Fibroblast of mammary gland (primary cell): ENCODE results near the gene DDX10.

Source experiments
- DNase-seq: peaks from one replicate; pipeline ENCODE4 v3.0.0-alpha.2; 2010; ENCODE audit warnings: low read depth
- H3K4me3 ChIP-seq: 2 replicates; pipeline ENCODE4 v1.5.1; 2011; ENCODE audit warnings: low read depth, mild to moderate bottlenecking, low read length, moderate library complexity; ENCODE audit not compliant: control insufficient read depth
- TF ChIP-seq, protein P1 (sequence below): conservative IDR thresholded peaks from 2 replicates; pipeline ENCODE4 v1.5.1; 2011; ENCODE audit warnings: low read depth, low read length, inconsistent platforms; ENCODE audit not compliant: control insufficient read depth, insufficient read depth

Gene DDX10

DNA sequence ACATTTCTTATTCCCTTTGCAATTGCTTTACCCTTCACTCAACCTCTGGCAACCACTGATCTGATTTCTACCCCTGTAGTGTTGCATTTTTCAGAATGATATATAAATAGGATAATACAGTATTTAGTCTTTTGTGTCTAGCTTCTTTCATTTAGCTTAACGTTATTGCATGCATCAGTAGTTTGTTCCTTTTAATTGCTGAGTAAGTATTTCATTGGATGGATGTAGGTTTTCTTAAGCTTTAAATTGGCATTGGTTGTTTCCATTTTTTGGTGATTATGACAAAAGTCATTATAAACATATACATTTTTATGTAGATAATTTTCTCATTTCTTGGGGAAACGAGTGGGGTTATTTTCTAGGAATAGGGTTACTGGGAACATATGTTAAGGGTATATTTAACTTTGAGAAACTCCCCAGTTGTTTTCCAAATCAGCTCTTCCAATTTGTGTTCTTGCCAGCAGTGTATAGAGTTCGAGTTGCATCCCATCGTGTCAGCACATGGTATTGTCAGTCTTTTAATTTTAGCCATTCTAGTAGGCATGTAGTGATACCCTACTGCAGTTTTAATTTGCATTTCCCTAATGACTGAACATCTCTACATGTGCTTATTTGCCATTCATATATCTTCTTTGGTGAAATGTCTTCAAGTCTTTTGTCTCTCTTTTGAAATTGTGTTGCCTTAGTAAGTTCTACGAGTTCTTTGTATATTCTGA, 60.3 kb downstream of the DDX10 start:
- TF ChIP-seq, protein P1, sequence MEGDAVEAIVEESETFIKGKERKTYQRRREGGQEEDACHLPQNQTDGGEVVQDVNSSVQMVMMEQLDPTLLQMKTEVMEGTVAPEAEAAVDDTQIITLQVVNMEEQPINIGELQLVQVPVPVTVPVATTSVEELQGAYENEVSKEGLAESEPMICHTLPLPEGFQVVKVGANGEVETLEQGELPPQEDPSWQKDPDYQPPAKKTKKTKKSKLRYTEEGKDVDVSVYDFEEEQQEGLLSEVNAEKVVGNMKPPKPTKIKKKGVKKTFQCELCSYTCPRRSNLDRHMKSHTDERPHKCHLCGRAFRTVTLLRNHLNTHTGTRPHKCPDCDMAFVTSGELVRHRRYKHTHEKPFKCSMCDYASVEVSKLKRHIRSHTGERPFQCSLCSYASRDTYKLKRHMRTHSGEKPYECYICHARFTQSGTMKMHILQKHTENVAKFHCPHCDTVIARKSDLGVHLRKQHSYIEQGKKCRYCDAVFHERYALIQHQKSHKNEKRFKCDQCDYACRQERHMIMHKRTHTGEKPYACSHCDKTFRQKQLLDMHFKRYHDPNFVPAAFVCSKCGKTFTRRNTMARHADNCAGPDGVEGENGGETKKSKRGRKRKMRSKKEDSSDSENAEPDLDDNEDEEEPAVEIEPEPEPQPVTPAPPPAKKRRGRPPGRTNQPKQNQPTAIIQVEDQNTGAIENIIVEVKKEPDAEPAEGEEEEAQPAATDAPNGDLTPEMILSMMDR = no peak
- DNase-seq = no peak
- H3K4me3 ChIP-seq = no peak overlapping the region

DNA sequence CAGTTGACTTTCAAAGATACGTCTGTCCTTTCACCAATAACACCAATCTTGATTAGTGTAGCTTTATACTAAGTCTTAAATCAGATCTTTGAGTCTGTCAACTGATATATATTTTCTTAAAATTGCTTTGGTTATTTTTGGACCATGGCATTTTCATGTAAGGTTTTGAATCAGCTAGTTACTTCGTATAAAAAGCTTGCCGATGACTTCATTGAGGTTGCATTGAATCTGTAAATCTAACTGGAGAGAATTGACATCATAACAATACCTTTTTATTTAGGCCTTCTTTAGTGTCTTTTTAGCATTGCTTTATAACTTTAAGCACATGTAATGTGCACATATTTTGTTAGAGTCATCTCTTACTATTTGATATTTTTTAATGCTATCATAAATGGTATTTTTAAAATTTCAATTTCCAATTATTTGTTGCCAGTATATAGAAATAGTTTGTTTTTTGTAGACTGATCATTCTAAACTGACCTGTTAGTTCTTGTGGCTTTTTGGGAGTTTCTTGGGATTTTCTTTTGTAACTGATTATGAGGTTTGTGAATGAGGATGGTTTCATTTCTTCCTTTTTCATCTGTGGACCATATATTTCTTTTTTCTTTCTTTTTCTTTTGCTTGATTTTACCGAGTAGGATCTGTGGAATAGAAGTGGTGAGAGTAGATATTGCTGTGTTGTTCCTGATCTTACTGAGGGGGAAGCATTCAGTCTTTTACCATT, 61.4 kb downstream of the DDX10 start:
- TF ChIP-seq, protein P1 = no peak
- no peak for DNase-seq
- no peak overlapping the region for H3K4me3 ChIP-seq

DNA sequence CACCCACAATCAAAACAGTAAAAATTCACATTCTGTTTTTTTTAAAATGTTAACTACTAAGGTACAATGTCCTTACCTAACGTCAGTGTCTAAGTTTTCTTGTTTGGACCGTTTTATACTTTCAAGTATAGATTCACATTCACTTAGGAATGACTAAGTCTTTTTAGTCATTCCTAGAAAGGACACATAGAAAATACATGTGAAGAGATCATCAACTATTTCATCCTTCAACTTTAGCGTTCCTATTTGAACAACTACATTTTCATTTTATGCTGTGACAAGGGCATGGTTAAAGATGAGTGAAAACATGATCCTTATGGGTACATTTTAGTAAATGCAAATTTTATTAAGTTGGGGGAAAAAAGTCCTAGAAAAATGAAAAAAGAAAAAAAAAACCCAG, 62.8 kb downstream of the DDX10 start:
- no peak for DNase-seq
- no peak overlapping the region for H3K4me3 ChIP-seq
- TF ChIP-seq, protein P1 = no peak

DNA sequence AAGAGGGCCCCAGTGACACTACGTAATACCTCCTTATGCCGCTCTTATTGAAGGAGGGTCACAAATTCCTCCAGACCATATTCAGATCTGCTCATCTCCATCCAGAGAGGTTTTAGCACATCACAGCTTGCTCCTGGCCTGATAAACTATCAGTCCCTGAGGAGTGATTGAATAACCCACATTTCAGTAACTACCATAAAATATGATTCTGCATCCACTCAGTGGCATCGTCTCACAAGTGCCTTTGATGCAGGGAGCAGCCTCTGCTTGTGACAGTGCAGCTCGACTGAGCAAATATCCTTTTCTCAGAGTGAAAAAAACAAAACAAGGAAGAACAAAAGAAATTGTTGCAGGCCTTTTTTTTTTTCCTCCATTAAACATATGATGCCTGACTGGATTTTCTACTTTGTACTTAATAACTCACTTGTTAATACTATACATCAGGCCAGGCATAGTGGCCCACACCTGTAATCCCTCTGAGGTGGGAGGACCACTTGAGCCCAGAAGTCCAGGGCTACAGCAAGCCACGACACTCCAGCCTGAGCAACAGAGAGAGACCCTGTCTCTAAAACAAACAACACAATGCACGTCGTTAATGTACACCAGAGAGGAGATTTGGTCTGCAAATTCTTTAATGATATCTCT, 64.5 kb downstream of the DDX10 start:
- no peak overlapping the region for H3K4me3 ChIP-seq
- DNase-seq = no peak
- TF ChIP-seq, protein P1 = no peak

DNA sequence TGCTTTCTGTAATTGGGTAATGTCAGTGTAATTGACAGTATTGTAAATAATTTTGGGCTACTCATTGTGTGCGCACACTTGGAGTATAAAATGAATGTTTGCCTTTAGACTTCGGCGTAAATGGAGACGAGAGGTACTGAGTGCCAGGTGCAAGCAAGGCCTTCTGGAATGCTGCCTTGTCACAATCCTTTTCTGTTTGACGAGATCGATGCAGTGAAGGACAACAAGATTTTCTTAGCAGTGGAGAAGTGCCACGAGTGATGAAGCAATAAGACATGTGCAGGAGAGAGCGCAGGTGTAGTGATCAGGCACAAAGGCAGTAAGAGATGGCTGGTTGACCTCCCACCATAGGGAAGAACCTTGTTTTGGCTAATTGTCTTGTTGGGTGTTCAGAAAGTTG, 67.5 kb downstream of the DDX10 start:
- TF ChIP-seq, protein P1 = no peak
- H3K4me3 ChIP-seq = no peak overlapping the region
- no peak for DNase-seq

DNA sequence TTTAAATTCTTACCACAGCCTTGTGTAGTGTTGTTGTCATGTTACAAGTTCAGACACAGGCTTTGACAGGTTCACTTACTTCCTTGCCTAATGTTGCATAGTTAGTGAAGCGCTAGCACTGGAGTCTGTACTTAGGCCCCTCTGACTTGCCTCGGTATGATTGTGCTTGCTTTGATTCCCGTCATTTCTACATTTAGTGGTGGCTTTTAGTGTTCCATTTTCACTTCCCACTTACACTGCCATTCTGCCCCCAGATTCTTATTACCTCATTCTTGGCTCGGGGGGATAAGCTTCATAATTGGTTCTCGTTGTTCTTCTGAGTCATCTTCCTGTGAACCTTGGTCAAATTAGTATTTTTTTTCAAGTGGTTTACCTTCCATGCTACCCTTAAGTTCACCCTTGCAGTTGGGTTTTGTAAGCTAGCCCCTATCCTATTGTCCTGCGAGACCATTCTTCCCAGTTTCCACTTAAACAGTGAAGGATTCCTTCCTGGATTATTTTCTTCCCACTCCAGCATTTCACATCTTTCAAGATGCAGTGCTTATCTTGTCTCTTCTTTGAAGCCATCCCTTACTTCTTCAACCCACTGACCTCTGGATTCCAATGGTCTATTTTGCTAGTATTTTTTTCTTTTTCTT, 68.7 kb downstream of the DDX10 start:
- DNase-seq = peak; percentile 84
- TF ChIP-seq, protein P1 = no peak
- no peak overlapping the region for H3K4me3 ChIP-seq
